Measurements from ENCODE around the gene ADAMTS14. TPM values are rescaled to one million over a fixed set of nuclear protein-coding genes. Genes with fewer than 3 reads are reported as not detected.

The ADAMTS14 gene
- total RNA-seq, 1 experiment from 2014 or later = 1.6 TPM

- Histone ChIP-seq H4K5ac (ENCODE audit: insufficient read length, low read depth, low read length) (no peak overlapping the region), H2AFZ (ENCODE audit: low read length) (no peak overlapping the region), H4K91ac (ENCODE audit: insufficient read length, low read depth, low read length) (no peak overlapping the region), H2BK120ac (ENCODE audit: low read depth, low read length, poor library complexity, severe bottlenecking) (no peak overlapping the region), H4K20me1 (ENCODE audit: control insufficient read depth, insufficient read depth, insufficient read length) (peaks cover 2% of the 10 kb centered on the region), H3K27me3 (ENCODE audit: insufficient read depth, low read length) (no peaks in the 10 kb centered on the region), H3K18ac (ENCODE audit: insufficient read length, low read depth, low read length) (no peak overlapping the region), H3K79me2 (ENCODE audit: insufficient read depth, low read length) (no peaks in the 10 kb centered on the region), H3K27ac (ENCODE audit: insufficient read length, low read depth, low read length) (no peak overlapping the region), H3K9me3 (ENCODE audit: control insufficient read depth, low read depth, low read length) (no peaks in the 10 kb centered on the region), H3K4me1 (ENCODE audit: insufficient read depth, low read length) (no peaks in the 10 kb centered on the region), H4K8ac (replicated peaks; ENCODE audit: insufficient read length, low read depth, low read length) (no peak overlapping the region), H2AK5ac (ENCODE audit: insufficient read length, low read length) (no peak overlapping the region), H2BK20ac (ENCODE audit: low read depth, low read length, poor library complexity, severe bottlenecking) (no peak overlapping the region), H2BK5ac (ENCODE audit: insufficient read length, low read length) (no peak overlapping the region), H2BK15ac (ENCODE audit: low read depth, low read length) (no peak overlapping the region), H3K4me2 (ENCODE audit: insufficient read depth, insufficient read length, low read length) (no peak overlapping the region), H3K23me2 (ENCODE audit: insufficient read length, low read depth, low read length, poor library complexity, severe bottlenecking) (no peaks in the 10 kb centered on the region), H3K14ac (ENCODE audit: insufficient read depth, low read length) (no peak overlapping the region), H3K23ac (ENCODE audit: insufficient read length, low read depth, low read length) (no peak overlapping the region), H3K9ac (ENCODE audit: extremely low read depth, insufficient read length, low read length) (no peak overlapping the region), H3K56ac (ENCODE audit: insufficient read length, low read depth, low read length) (no peak overlapping the region), H3T11ph (ENCODE audit: low read length) (no peak overlapping the region), H3K79me1 (ENCODE audit: insufficient read depth, low read depth, low read length, poor library complexity, severe bottlenecking) (no peaks in the 10 kb centered on the region), H3K4ac (ENCODE audit: low read depth, low read length) (no peak overlapping the region), H2BK12ac (ENCODE audit: insufficient read length, low read depth, low read length) (no peak overlapping the region)
- Mint-ChIP-seq H3K27me3 (ENCODE audit: low read depth) (peaks cover 1% of the 10 kb centered on the region), H3K4me3 (no peak overlapping the region), H3K36me3 (ENCODE audit: insufficient read depth in 1 of 3, low read depth in 3 of 3) (no peaks in the 10 kb centered on the region; a peak in 2 of 7 replicates), H3K27ac (no peak overlapping the region), H3K9me3 (no peaks in the 10 kb centered on the region), H3K4me1 (peaks cover 5 to 14% of the 10 kb centered on the region in 2 experiments; a peak in 3 of 4 replicates)
- WGBS (ENCODE audit: extremely low coverage, insufficient read length, low lambda C conversion rate) = no CpG with 5 or more reads among the region's 11 CpGs
- no peak for TF ChIP-seq CTCF (conservative IDR thresholded peaks at IDR 0.05)
- DNase-seq = no peak
Observed at GRCh38 chr10:70776455-70777005, 104.2 kb downstream of the ADAMTS14 start.
